ENCODE results near the gene PRPSAP1. TPM values are rescaled to one million over a fixed set of nuclear protein-coding genes. Genes with fewer than 3 reads are reported as not detected.

Gene PRPSAP1
- total and polyA plus RNA-seq, 2 of the 8 experiments (the other 6 are each of a cell fraction or from before 2014, with no cell fraction given): 32.0 to 54.2 TPM

GRCh38 chr17:76353599-76354316 lies at the start of gene PRPSAP1 (continued):
- TF ChIP-seq CTCF (IDR thresholded peaks at IDR 0.05; ENCODE audit: control extremely low read depth in 1 of 3, insufficient read depth in 1 of 3, low read depth in 1 of 3, low read length in 3 of 3) (peak in 1 of 3 experiments; percentile 2; a peak in 1 of 4 replicates), TEAD4 (IDR thresholded peaks at IDR 0.05; ENCODE audit: low read depth, low read length) (0 out of 2 replicates have a peak, but pooled peaks have one; percentile 2), KDM4A (IDR thresholded peaks at IDR 0.05; ENCODE audit: low read depth, low read length, severe bottlenecking) (peak; percentile 79), SRF (IDR thresholded peaks at IDR 0.05; ENCODE audit: low read depth, low read length) (no peak), EGR1 (IDR thresholded peaks at IDR 0.05; ENCODE audit: borderline replicate concordance, low read depth, low read length) (peak; percentile 80), TAF7 (optimal IDR thresholded peaks at IDR 0.05; ENCODE audit: borderline replicate concordance, low read depth, low read length) (peak; percentile 94), BCL11A (IDR thresholded peaks at IDR 0.05; ENCODE audit: low read depth in 2 of 2, low read length in 2 of 2) (no peak), RFX5 (IDR thresholded peaks at IDR 0.05; ENCODE audit: borderline replicate concordance, low read depth, low read length) (no peak), USF2 (IDR thresholded peaks at IDR 0.05; ENCODE audit: low read length) (no peak), SIN3A (conservative IDR thresholded peaks at IDR 0.05 in 1 of 2, IDR thresholded peaks at IDR 0.05 in 1 of 2; ENCODE audit: low read depth in 1 of 2, low read length in 2 of 2) (peak in 1 of 2 experiments; percentile 39; a peak in 2 of 4 replicates), EZH2 (IDR thresholded peaks at IDR 0.05; ENCODE audit: low read depth, low read length, severe bottlenecking) (no peak), EP300 (IDR thresholded peaks at IDR 0.05; ENCODE audit: borderline replicate concordance in 1 of 2, low read depth in 2 of 2, low read length in 2 of 2) (no peak)
- TF ChIP-seq, protein P1, sequence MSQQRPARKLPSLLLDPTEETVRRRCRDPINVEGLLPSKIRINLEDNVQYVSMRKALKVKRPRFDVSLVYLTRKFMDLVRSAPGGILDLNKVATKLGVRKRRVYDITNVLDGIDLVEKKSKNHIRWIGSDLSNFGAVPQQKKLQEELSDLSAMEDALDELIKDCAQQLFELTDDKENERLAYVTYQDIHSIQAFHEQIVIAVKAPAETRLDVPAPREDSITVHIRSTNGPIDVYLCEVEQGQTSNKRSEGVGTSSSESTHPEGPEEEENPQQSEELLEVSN (IDR thresholded peaks at IDR 0.05): peak; percentile 52; the same call in 1 of the 2 replicates
